Measurements from ENCODE around the gene MOAP1.
"Not testable (repeated sequence)": the region's sequence is repeated elsewhere in the genome, so short reads cannot be mapped to it uniquely, and the experiment has no call there.

DNA sequence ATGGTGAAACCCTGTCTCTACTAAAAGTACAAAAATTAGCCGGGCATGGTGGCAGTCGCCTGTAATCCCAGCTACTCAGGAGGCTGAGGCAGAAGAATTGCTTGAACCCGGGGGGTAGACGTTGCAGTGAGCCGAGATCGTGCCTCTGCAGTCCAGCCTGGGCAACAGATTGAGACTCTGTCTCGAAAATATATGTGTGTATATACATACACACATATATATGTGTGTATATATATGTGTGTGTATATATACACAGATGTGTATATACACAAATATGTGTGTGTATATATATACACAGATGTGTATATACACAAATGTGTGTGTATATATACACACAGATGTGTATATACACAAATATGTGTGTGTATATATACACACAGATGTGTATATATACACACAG lies 26.3 kb downstream of the MOAP1 start:
- TF ChIP-seq, protein P1, sequence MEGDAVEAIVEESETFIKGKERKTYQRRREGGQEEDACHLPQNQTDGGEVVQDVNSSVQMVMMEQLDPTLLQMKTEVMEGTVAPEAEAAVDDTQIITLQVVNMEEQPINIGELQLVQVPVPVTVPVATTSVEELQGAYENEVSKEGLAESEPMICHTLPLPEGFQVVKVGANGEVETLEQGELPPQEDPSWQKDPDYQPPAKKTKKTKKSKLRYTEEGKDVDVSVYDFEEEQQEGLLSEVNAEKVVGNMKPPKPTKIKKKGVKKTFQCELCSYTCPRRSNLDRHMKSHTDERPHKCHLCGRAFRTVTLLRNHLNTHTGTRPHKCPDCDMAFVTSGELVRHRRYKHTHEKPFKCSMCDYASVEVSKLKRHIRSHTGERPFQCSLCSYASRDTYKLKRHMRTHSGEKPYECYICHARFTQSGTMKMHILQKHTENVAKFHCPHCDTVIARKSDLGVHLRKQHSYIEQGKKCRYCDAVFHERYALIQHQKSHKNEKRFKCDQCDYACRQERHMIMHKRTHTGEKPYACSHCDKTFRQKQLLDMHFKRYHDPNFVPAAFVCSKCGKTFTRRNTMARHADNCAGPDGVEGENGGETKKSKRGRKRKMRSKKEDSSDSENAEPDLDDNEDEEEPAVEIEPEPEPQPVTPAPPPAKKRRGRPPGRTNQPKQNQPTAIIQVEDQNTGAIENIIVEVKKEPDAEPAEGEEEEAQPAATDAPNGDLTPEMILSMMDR (IDR thresholded peaks at IDR 0.05 in 8 of 11, conservative IDR thresholded peaks at IDR 0.05 in 3 of 11): not testable (repeated sequence)
- TF ChIP-seq POLR2AphosphoS5 (IDR thresholded peaks at IDR 0.05): not testable (repeated sequence)
